Fibroblast of peridontal ligament (primary cell): ENCODE results near the gene C17orf107.
"Not testable (repeated sequence)": the region's sequence is repeated elsewhere in the genome, so short reads cannot be mapped to it uniquely, and the experiment has no call there.

Experiments
- DNase-seq: peaks from one replicate; pipeline ENCODE4 v3.0.0-alpha.2; 2010; ENCODE audit errors: extremely low read depth

C17orf107 gene

GRCh38 chr17:4899341-4900230 is at the start of gene C17orf107:
Gene C17orf107, plus strand, starts transcription at chr17:4899536. Its CDS starts 227 bp downstream, at chr17:4899763.
- DNase-seq = peak; percentile 74

GRCh38 chr17:4850246-4850645 is 49.1 kb upstream of the C17orf107 start:
- no peak for DNase-seq

- no peak for DNase-seq
Measured at GRCh38 chr17:4851084-4851483, 48.3 kb upstream of the C17orf107 start.

- peak; percentile 60 for DNase-seq
Measured at GRCh38 chr17:4852567-4853207, 46.6 kb upstream of the C17orf107 start.

- DNase-seq = no peak
Measured at GRCh38 chr17:4853208-4853671, 46.1 kb upstream of the C17orf107 start.

- no peak for DNase-seq
Measured at GRCh38 chr17:4854111-4854681, 45.1 kb upstream of the C17orf107 start.

- no peak for DNase-seq
Measured at GRCh38 chr17:4856271-4856936, 42.9 kb upstream of the C17orf107 start.

- no peak for DNase-seq
Measured at GRCh38 chr17:4856937-4857314, 42.4 kb upstream of the C17orf107 start.

GRCh38 chr17:4857347-4857746 is 42.0 kb upstream of the C17orf107 start:
- not testable (repeated sequence) for DNase-seq

- peak; percentile 20 for DNase-seq
Measured at GRCh38 chr17:4858068-4858881, 41.1 kb upstream of the C17orf107 start.

- no peak for DNase-seq
Measured at GRCh38 chr17:4858882-4859260, 40.5 kb upstream of the C17orf107 start.

- peak; percentile 19 for DNase-seq
Measured at GRCh38 chr17:4859816-4860625, 39.3 kb upstream of the C17orf107 start.

GRCh38 chr17:4860651-4861050 is 38.7 kb upstream of the C17orf107 start:
- no peak for DNase-seq

- no peak for DNase-seq
Measured at GRCh38 chr17:4861052-4861451, 38.3 kb upstream of the C17orf107 start.

GRCh38 chr17:4862720-4863119 is 36.6 kb upstream of the C17orf107 start:
- DNase-seq = no peak

- DNase-seq = no peak
Measured at GRCh38 chr17:4863321-4863720, 36.0 kb upstream of the C17orf107 start.

GRCh38 chr17:4867535-4867934 is 31.8 kb upstream of the C17orf107 start:
- not testable (repeated sequence) for DNase-seq

GRCh38 chr17:4869058-4869998 is 30.0 kb upstream of the C17orf107 start:
- not testable (repeated sequence) for DNase-seq

- no peak for DNase-seq
Measured at GRCh38 chr17:4870855-4871254, 28.5 kb upstream of the C17orf107 start.
